ENCODE measurements around the gene FOXR2.

FOXR2 gene, protein sequence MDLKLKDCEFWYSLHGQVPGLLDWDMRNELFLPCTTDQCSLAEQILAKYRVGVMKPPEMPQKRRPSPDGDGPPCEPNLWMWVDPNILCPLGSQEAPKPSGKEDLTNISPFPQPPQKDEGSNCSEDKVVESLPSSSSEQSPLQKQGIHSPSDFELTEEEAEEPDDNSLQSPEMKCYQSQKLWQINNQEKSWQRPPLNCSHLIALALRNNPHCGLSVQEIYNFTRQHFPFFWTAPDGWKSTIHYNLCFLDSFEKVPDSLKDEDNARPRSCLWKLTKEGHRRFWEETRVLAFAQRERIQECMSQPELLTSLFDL

DNA sequence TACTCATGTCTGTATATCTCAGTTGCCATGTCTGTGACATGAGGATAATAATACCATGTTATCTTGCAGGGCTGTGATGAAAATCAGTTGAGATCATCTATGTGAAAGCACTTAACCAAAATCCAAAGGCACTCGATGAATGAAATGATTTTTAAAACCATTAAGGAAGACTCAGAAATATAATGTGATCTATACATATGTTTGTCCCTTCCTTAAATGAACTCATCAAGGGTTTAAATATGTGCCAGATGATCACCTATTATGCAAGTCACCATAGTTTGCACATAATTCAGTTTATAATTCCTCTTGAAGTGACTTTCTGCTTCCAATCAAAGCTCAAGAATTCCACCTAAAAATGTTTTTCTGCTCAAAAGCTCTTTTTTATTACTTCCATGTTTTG, at the start of gene FOXR2:
Gene FOXR2 (plus strand): TSS at position 301 of the 400 bp plus-strand sequence. CDS start 312 bp downstream, outside the sequence.
- DNase-seq (ENCODE audit: low read depth in 2 of 2) = no peak

DNA sequence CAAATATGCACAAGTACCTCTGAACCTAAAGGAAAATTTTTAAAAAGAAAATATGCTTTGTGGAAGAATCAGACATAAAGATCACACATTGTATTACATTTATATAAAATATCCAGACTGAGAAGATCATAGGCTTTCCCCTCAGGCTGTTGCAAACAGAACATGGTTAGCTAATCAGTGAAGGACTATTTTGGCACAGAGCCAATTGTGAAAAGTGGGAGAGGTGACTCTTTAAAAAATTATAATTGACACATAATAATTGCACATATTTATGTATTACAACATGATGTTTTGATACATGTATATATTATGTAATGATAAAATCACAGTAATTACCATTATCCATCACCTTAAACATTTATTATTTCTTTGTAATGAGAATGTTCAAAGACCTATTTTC, 44.1 kb upstream of the FOXR2 start:
- no peak for DNase-seq (ENCODE audit: low read depth in 2 of 2)

DNA sequence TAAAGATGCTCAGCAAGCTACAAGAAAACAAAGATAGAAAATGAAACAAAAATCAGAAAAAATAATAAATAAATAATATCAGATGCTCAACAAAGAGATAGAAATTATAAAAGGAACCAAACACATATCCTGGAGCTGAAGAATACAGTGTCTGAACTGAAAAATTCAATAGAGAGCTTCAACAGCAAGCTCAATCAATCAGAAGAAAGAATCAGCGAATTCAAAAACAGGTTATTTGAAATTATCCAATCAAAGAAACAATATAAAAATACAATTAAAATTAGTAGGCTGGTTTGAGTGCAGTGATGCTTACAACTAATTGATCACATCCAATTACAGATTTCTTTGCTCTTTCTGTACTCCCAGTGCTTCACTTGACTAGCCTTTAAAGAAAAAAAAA, 40.8 kb upstream of the FOXR2 start:
- DNase-seq (ENCODE audit: low read depth in 2 of 2) = no peak

DNA sequence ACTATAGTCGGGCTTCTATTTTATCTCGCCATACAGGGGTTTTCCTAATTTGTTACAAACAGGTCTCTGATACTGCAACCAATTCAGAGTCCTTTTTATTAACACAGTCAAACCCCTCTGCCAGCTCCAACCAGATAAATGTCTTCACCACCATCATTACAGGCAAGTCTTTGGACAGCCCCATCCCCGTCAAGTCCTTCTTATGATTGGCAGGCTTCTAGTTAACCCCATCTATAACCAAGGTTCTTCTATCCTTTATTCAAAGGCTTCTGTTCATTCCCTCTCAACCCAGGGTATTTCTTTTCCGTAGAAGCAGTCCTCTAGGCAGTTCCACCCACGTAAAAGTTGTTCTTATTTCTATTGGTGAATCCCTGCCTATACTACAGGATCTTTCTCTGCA, 29.9 kb upstream of the FOXR2 start:
- DNase-seq (ENCODE audit: low read depth in 2 of 2) = no peak

DNA sequence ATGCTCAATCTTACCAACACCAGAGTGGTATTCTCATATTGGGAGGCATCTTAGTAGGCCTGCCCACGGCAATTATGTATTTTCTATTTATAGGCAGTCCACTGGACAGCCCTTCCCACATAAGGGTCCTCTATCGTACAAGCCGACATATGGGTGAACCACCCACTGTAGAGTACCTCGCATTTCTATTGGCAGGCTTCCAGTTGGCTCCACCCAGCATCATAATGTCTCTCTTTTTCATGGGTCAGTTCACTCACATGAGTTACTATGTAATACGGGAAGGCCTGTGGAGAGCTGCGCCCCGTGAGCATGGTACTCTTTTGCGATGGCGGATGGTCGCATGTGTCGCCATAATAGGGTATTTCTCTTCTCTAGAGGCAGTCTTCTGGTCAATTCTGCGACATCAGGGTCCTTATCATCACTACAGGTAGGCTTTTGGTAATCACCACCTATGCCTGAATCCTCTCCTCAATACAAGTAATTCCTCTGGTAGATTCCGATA, 29.4 kb upstream of the FOXR2 start:
- DNase-seq (ENCODE audit: low read depth in 2 of 2) = no peak

DNA sequence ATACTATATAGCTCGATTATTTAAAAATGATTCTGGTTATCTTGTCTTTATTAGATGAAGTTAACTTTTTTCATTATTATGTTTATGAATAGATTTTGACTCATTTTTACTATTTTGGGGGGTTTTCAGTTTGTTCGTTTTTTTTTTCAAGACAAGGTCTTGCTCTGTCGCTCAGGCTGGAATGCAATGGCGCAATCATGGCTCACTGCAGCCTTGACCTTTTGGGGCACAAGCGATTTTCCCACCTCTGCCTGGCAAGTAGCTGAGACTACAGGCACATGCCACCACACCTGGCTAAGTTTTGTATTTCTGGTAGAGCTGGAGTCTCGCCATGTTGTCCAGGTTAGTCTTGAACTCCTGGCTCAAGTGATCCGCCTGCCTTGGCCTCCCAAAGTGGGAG, 24.9 kb upstream of the FOXR2 start:
- no peak for DNase-seq (ENCODE audit: low read depth in 2 of 2)

DNA sequence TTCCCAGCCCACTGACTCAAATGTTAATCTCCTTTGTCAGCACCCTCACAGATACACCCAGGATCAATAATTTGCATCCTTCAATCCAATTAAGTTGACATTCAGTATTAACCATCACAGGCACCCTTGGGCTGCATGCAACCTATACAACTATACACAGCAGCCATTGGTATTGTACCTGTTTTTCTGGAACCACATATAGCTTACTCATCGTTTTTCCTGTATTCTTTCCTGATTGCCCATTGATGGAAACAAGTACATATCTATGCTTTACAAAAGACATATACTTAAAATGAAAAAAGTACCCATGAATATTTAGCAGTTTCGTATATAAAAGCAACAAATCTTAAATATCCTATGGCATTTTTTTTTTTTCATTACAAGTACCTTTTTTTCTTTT, 3.7 kb upstream of the FOXR2 start:
- DNase-seq (ENCODE audit: low read depth in 2 of 2) = no peak

DNA sequence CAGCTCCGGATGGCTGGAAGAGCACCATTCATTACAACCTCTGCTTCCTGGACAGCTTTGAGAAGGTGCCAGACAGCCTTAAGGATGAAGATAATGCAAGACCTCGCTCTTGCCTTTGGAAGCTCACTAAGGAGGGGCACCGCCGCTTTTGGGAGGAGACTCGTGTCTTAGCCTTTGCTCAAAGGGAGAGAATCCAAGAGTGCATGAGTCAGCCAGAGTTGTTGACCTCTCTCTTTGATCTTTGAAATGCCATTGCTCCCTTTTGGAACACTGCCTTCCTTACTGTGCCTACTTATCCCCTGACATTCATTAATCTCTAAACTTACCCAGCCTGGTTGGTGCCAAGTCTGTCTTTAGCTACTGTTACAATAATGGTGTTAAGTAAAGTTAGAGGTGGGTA, 1.2 kb downstream of the FOXR2 start:
- DNase-seq (ENCODE audit: low read depth in 2 of 2) = no peak

DNA sequence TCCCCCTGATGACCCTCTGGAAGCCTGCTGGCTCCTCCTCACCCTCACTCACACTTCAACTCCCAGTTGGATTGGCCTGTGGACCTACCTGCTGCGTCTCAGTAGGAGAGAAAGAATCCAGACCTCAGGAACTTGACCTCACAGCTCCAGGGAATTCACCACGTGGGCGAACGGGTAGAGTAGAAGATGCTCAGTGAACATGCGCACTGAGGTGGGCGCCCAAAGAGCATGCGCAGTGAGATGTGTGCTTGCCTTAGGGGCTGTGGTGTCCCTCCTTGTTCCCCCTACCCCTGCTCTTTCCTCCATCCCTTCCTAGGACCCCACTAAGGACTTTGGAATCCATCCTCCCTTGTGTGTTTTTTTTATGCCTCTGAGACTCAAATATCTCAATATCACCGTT, 12.9 kb downstream of the FOXR2 start:
- DNase-seq (ENCODE audit: low read depth in 2 of 2) = no peak

DNA sequence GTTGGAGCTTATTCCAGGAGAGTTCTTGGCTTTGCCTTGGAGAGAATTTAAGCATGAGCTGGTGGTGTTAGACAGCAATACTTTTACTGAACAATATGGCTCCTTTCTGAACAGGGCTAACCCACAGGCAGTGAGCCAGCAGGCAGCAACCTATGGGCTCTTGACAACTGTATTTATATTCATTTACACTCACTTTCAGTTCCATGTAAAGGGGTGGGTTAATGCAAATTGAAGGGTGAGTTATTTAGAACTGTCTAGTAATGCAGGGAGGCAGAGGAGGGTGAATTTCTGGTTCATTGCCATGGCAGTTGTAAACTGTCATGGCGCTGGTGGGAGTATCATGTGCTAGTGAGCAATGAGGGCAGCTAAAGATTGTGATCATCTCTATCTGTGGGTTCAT, 15.7 kb downstream of the FOXR2 start:
- DNase-seq (ENCODE audit: low read depth in 2 of 2) = no peak

DNA sequence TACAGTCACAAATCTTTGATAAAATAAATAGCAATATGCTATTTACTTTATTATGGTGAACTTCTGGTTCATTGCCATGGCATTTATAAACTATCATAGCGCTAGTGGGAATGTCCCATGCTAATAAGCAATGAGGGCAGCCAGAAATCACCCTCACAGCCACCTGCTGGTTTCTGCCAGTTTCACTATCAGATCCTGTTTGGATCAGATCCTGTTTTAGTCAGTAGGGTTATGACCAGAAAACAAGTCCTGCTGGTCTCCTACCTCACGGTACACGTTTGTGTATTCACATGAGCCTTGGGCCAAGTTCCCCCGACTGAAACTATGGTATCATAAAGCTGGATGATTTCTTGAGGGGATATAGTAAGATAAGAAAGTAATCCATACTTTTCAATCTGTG, 17.7 kb downstream of the FOXR2 start:
- no peak for DNase-seq (ENCODE audit: low read depth in 2 of 2)

DNA sequence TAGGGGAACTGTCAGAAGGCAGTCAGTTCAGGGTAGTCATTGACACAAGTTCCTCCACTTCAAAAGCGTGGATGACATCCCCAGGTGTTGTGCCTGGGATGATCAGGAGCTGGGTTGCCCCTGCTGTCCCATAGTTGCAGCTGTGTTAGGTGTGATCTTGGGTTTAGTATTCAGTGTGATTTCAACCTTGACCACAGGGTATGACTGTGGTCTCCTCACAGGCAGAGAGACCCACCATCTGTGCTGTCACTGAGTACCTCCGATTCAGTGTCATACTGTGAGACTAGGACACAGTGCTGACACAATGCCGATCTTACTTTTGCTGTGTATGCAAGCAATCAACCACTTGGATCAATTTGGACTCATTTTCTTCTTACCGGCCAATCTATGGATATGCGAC, 25.2 kb downstream of the FOXR2 start:
- no peak for DNase-seq (ENCODE audit: low read depth in 2 of 2)

DNA sequence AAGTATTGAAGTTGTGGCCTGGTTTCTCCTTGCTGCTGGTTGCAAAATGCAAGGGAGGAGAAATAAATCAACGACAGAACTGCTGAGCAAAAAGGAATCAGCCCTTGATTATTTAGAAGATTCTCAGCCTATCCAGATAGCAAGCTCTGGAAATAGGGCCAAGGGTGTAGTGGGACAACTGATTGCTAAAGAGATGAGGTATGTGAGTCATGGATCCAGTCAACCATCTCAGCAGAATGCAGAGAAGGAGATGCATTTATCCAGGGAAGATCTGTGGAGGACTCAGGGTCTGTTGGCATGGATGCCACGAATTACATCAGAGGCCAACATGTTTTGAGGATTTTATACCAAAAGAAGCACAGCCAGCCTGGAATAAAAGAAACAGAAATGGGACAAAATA, 36.7 kb downstream of the FOXR2 start:
- DNase-seq (ENCODE audit: low read depth in 2 of 2) = no peak

DNA sequence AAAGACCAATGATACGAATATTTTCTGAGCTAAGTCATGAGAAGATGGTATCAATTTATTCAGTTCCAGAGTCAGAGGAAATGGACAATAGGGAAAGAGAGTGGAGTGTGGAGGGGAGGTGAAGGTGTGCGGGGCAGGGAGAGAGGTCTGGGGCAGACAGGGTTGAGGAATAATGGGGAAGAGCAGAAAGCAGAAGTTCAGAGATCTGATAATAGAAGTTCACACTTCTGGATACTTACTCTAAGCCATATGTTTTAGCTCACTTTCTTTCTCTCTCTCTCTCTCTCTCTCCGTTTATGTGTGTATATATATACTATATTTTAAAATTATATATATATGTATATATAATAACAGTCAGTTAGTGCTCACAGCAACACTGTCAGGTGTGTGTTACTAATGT, 40.4 kb downstream of the FOXR2 start:
- no peak for DNase-seq (ENCODE audit: low read depth in 2 of 2)

DNA sequence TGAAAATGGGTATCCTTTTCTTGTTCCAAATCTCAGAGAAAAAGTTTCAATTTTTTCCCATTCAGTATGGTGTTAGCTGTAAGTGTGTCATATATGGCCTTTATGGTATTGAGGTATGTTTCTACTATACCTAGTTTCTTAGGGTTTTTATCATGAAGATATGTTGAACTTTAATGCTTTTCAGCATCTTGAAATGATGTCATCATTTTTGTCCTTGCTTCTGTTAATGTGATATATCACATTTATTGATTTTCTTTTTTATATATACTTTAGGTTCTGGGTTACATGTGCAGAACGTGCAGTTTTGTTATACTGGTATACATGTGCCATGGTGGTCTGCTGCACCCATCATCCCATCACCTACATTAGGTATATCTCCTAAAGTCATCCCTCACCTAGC, 44.9 kb downstream of the FOXR2 start:
- DNase-seq (ENCODE audit: low read depth in 2 of 2) = no peak

All from stimulated activated CD4-positive, alpha-beta T cell treated with anti-CD3 and anti-CD28 coated beads, Interleukin-1b, Interleukin-23, amount 100 ng/mL, for 4 hours (primary cell).